Fibroblast of the aortic adventitia (primary cell): ENCODE data around the gene SLC22A12. TPM values are rescaled to one million over a fixed set of nuclear protein-coding genes. Genes with fewer than 3 reads are reported as not detected.

Experiments
- DNase-seq: peaks from one replicate; pipeline ENCODE4 v3.0.0-alpha.2; 2010; ENCODE audit warnings: low read depth
- H3K4me3 ChIP-seq: 2 replicates; pipeline ENCODE4 v1.5.1; 2011; ENCODE audit warnings: low read depth, mild to moderate bottlenecking, control low read depth, low read length, moderate library complexity
- total RNA-seq: library from RNA; depleted of rRNA; stranded (reverse); fragments of >200 nt; gene quantifications from 2 replicates; pipeline ENCODE4 v1.2.3, GENCODE V29; 2012; ENCODE audit warnings: low replicate concordance
- TF ChIP-seq, protein P1 (sequence below): IDR thresholded peaks from 2 replicates; pipeline ENCODE4 v1.5.1; 2011; ENCODE audit warnings: mild to moderate bottlenecking, low read length, control low read depth, inconsistent platforms; ENCODE audit not compliant: insufficient read depth

The SLC22A12 gene
- total RNA-seq, 1 donor = not detected

DNA sequence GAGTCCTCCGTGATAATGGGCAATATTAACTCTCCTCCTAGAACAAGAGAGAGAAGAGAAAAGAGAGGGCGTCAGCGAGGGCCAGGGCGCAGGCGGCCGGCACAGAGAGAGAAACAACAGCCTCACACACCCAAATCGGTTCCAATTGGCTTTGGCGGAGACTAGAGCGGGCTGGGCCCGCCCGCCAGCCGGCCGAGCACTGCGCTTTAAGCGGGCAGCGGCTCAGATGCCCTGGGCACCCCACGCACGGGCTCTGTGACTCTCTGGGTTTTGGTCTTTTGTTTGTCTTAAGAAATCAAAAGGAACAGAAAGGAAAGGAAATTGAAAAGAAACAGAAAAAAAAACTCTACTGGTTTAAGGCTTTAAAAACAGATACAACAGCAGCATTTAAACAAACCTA lies 17.0 kb downstream of the SLC22A12 start:
- H3K4me3 ChIP-seq = peak overlapping the region; percentile 33
- TF ChIP-seq, protein P1, sequence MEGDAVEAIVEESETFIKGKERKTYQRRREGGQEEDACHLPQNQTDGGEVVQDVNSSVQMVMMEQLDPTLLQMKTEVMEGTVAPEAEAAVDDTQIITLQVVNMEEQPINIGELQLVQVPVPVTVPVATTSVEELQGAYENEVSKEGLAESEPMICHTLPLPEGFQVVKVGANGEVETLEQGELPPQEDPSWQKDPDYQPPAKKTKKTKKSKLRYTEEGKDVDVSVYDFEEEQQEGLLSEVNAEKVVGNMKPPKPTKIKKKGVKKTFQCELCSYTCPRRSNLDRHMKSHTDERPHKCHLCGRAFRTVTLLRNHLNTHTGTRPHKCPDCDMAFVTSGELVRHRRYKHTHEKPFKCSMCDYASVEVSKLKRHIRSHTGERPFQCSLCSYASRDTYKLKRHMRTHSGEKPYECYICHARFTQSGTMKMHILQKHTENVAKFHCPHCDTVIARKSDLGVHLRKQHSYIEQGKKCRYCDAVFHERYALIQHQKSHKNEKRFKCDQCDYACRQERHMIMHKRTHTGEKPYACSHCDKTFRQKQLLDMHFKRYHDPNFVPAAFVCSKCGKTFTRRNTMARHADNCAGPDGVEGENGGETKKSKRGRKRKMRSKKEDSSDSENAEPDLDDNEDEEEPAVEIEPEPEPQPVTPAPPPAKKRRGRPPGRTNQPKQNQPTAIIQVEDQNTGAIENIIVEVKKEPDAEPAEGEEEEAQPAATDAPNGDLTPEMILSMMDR = no peak
- peak; percentile 45 for DNase-seq

DNA sequence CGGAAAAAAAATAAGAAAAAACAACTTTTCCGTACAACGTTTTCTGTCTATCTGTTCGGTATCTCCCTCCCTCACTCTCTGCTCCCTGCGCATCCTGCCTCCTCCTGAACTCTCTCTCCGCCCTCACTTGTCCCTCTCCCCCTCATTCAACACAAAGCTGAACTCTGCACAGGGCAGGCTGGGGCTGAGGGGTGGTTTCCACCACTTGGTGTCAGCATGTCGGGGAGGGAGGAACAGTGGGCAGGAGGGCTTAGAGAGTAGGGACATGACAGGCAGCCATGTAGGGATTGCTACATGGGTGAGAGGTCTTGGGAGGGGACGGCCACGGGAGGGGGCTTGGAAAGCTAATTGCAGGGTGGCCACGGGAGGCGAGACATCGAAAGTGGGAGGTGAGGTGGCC lies 17.6 kb downstream of the SLC22A12 start:
- H3K4me3 ChIP-seq = no peak overlapping the region
- DNase-seq = no peak
- TF ChIP-seq, protein P1 = no peak

DNA sequence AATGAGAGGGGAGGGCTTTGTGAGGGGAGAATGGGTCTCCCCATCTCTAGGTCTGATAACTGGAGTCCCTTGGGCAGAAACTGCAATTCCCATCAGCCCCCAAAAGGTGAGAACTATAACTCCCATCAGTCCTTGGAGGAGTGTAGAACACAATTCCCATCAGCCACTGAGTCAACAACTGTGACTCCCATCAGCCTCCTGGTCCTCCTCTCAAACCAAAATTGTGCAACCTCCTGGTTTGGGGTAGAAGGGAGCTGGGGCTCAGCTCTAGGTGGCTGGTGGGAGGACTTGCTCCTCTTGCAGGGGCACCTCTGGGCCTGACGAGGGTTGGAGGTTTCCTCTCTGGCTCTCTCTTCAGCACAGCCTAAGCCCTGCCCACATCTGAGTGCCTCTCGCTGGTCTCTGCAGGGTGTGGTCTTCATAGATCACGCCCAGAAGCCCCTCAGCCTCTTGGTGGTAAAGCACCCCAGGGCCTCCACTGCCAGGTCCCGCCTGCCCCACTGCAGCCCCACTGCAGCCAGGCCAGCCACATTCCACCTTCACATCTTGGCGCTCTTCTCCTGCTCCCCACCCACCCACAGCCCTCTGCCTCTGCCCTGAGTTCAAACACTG lies 18.5 kb downstream of the SLC22A12 start:
- DNase-seq = no peak
- TF ChIP-seq, protein P1 = no peak
- H3K4me3 ChIP-seq = no peak overlapping the region

DNA sequence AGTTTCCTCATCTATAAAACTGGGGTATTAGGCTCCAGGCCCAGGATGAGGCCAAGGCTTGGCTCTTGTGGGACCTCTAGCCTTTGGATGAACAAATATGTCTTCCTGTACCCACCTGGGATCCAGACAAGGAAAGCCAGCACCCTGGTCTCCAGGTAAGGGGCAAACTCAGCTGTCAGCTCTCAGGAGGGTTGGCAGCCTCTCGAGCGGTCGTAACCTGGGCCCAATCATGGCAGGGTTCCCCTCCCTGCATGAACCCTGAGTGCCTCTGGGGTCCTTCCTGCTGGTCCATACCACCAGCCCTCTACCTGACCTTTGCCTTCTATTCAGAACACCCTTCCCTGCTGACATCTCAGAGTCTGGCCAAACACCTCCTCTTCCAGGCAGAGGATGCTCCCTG lies 19.6 kb downstream of the SLC22A12 start:
- DNase-seq = no peak
- H3K4me3 ChIP-seq = no peak overlapping the region
- TF ChIP-seq, protein P1 = no peak

DNA sequence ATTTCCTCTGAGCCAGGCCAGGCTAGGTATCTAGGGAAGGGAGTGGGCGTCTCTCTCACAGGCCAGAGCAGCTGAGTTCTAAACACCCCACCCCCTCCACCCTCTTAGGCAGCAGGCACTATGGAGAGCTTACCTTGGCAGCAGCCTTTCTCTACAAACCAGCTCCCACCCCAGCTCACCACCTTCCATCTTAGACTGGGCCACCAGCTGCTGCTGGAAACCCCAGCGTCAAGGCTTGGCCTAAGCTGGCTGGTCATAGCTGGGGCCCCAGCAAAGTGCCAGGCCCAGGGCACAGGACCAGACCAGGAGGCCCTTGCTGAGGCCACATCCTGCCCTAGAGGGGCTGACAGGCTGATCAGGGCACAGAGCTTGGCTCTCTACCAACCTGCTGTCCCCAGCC lies 20.2 kb downstream of the SLC22A12 start:
- no peak overlapping the region for H3K4me3 ChIP-seq
- DNase-seq = no peak
- TF ChIP-seq, protein P1 = no peak

DNA sequence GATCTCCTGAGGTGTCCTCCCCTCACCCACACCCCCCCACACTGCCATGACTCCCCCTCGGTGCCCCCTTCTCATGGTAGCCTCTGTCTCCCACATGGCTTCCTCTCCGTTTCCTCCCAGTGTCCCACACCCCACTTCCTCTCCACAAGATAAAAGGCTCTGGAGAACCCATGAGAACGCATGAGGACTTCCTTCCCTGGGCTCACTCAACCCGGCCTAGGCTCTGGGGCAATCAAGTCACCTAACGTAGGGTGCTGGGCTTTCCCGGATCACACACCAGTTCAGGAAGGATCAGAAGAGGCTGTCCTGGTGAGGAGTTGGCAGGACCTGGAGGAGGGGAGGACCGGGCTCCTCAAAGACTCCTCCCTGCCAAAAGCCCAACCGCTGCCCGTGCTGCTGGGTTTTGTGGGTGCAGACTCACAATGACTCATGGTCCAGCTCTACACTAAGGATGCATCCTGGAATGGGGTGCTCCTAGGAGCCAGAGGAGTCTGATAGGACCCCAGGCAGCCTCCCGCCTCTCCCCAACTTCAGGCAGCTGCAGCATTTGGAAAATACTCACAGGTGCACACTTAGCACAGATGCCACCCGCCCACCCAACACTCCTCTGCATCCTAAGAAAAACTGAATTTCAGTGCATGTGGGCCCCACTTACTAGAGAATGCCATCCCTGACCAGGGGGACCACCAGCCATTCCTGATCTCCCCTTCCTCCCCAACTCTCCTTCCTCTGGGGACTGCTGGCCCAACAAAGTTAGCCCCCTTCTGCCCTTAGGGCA lies 21.0 kb downstream of the SLC22A12 start:
- no peak overlapping the region for H3K4me3 ChIP-seq
- no peak for DNase-seq
- TF ChIP-seq, protein P1 = no peak
